ENCODE measurements around the gene ABLIM2. TPM values are rescaled to one million over a fixed set of nuclear protein-coding genes. Genes with fewer than 3 reads are reported as not detected.
A peak's percentile ranks its signal among the peaks of the same experiment; 100 is the strongest.

ABLIM2 gene
- polyA plus RNA-seq, 2 donors: 12.4 to 14.4 TPM

DNA sequence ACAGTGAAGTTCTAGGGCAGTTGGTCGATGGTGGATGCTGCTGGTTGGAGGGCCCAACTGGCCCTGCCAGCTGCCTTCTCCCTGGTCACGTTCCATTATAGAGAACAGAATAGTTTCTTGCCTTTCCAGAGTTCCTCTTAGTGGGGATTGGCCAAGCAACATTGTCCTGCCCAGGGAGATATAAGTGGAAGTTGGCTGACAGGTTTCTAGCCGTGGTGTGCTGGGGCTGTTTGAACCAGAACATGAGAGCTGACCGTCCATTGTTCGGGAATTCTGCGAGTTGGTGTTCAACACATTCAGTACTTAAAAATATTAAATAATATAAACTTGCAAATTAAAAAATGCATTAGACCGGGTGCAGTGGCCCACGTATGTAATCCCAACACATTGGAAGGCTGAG lies 215.4 kb downstream of the ABLIM2 start:
- 89 to 93% methylated on average over 8 of the region's 8 CpGs for WGBS, 2 donors
- H3K27ac ChIP-seq (ENCODE audit: low read depth in 2 of 2, low read length in 1 of 2): no peak overlapping the region
- H3K4me1 ChIP-seq (ENCODE audit: control insufficient read depth in 2 of 2, insufficient read depth in 2 of 2, low read length in 1 of 2): peaks cover 0 to 7% of the 10 kb centered on the region in 2 donors
- no peaks in the 10 kb centered on the region for H3K9me3 ChIP-seq (ENCODE audit: control insufficient read depth in 2 of 2, insufficient read depth in 1 of 2, low read depth in 1 of 2, low read length in 1 of 2)
- H3K4me3 ChIP-seq (ENCODE audit: low read depth in 1 of 2, low read length in 2 of 2): no peak overlapping the region
- H3K27me3 ChIP-seq (ENCODE audit: control insufficient read depth in 1 of 2, insufficient read depth in 2 of 2, low read length in 2 of 2): no peaks in the 10 kb centered on the region
- H3K36me3 ChIP-seq (ENCODE audit: control insufficient read depth in 2 of 2, insufficient read depth in 2 of 2, low read length in 1 of 2): no peaks in the 10 kb centered on the region

DNA sequence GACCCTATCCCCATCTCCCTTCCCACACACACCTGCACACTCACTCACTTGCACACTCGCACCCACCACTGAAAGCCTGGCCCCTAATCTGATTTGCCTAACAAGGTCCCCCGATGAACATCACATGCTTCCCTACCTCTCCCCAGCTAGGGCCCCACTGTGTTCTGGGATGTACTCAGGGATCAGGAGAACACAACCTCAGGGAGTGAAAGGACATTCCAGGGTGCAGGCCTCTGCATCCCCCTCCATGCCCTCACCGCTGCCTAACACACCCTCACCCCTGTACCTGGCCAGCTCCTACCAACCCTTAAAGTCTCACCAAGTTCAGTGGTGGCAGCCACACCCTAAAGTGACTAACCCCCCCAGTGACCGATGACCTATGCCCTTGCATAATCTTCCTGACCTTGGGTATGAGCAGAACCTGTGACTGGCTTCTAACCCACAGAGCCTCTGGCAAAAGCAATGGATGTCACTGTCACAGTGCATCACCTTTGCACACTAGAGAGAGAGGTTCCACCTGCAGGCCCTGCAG lies 216.6 kb downstream of the ABLIM2 start:
- no peak overlapping the region for H3K27ac ChIP-seq (ENCODE audit: low read depth in 2 of 2, low read length in 1 of 2)
- H3K27me3 ChIP-seq (ENCODE audit: control insufficient read depth in 1 of 2, insufficient read depth in 2 of 2, low read length in 2 of 2): no peaks in the 10 kb centered on the region
- H3K4me3 ChIP-seq (ENCODE audit: low read depth in 1 of 2, low read length in 2 of 2): no peak overlapping the region
- no peaks in the 10 kb centered on the region for H3K36me3 ChIP-seq (ENCODE audit: control insufficient read depth in 2 of 2, insufficient read depth in 2 of 2, low read length in 1 of 2)
- no peaks in the 10 kb centered on the region for H3K9me3 ChIP-seq (ENCODE audit: control insufficient read depth in 2 of 2, insufficient read depth in 1 of 2, low read depth in 1 of 2, low read length in 1 of 2)
- H3K4me1 ChIP-seq (ENCODE audit: control insufficient read depth in 2 of 2, insufficient read depth in 2 of 2, low read length in 1 of 2): peaks cover 0 to 7% of the 10 kb centered on the region in 2 donors
- WGBS, 2 donors: 92 to 93% methylated on average over 4 of the region's 4 CpGs

DNA sequence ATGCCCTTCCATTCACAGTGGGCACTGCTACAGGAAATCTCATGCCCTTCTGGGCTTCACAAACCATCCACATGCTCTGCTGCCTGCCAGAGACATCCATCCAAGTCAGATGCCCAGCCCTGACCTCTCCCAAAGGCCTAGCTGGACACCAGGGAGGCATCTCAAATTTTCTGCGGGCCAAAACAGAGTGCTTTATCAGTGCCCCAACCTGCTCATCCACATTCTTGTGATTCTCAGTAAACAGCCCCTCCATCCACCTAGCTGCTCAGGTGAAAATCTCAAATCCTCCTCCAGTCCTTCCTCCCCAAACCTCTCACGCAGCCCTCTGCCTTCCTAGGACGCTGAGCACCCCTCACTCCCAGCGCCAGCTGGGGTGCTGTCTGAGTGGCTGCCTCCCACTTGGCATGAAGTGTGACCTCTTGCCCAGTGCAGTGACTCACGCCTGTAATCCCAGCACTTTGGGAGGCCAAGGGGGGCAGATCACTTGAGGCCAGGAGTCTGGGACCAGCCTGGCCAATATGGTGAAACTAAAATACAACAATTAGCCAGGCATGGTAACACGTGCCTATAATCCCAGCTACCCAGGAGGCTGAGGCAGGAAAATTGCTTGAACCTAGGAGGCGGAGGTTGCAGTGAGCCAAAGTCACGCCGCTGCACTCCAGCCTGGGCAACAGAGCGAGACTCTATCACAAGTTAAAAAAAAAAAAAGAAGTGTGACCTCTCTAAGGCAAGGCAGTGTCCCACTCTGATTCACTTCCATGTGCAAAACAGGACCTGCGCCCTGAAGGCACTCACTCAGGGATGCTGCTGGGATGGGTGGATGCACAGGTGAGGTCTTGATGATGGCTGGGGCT lies 217.3 kb downstream of the ABLIM2 start:
- Histone ChIP-seq H3K9me3 (ENCODE audit: control insufficient read depth in 2 of 2, insufficient read depth in 1 of 2, low read depth in 1 of 2, low read length in 1 of 2) (no peaks in the 10 kb centered on the region), H3K4me1 (ENCODE audit: control insufficient read depth in 2 of 2, insufficient read depth in 2 of 2, low read length in 1 of 2) (peaks cover 0 to 7% of the 10 kb centered on the region in 2 donors)

GRCh38 chr4:7939377-7940108 lies 219.1 kb downstream of the ABLIM2 start, which contains the start of gene AFAP1:
TSS of gene AFAP1 (minus strand) at chr4:7939861. CDS start at chr4:7872078, 67,783 bp downstream.
- H3K9me3 ChIP-seq (ENCODE audit: control insufficient read depth in 2 of 2, insufficient read depth in 1 of 2, low read depth in 1 of 2, low read length in 1 of 2): no peaks in the 10 kb centered on the region
- WGBS, 2 donors: 1% methylated on average over 66 to 96 of the region's 96 CpGs
- H3K27me3 ChIP-seq (ENCODE audit: control insufficient read depth in 1 of 2, insufficient read depth in 2 of 2, low read length in 2 of 2): no peaks in the 10 kb centered on the region
- H3K36me3 ChIP-seq (ENCODE audit: control insufficient read depth in 2 of 2, insufficient read depth in 2 of 2, low read length in 1 of 2): no peaks in the 10 kb centered on the region
- peak within 1 kb of the TSS; percentile 67 to 82 for H3K4me3 ChIP-seq (ENCODE audit: low read depth in 1 of 2, low read length in 2 of 2)
- H3K27ac ChIP-seq (ENCODE audit: low read depth in 2 of 2, low read length in 1 of 2): peak within 1 kb of the TSS; percentile 90 to 92
- peaks cover 0 to 9% of the 10 kb centered on the region in 2 donors for H3K4me1 ChIP-seq (ENCODE audit: control insufficient read depth in 2 of 2, insufficient read depth in 2 of 2, low read length in 1 of 2)

More for the DNA sequence above, 217.3 kb downstream of the ABLIM2 start:
- 75% methylated on average over 11 of the region's 11 CpGs for WGBS, 2 donors
- no peaks in the 10 kb centered on the region for H3K36me3 ChIP-seq (ENCODE audit: control insufficient read depth in 2 of 2, insufficient read depth in 2 of 2, low read length in 1 of 2)
- H3K4me3 ChIP-seq (ENCODE audit: low read depth in 1 of 2, low read length in 2 of 2): no peak overlapping the region
- H3K27me3 ChIP-seq (ENCODE audit: control insufficient read depth in 1 of 2, insufficient read depth in 2 of 2, low read length in 2 of 2): no peaks in the 10 kb centered on the region
- H3K27ac ChIP-seq (ENCODE audit: low read depth in 2 of 2, low read length in 1 of 2): no peak overlapping the region

GRCh38 chr4:7938609-7939376 lies 219.8 kb downstream of the ABLIM2 start:
- 2% methylated on average over 54 to 75 of the region's 75 CpGs for WGBS, 2 donors
- H3K4me1 ChIP-seq (ENCODE audit: control insufficient read depth in 2 of 2, insufficient read depth in 2 of 2, low read length in 1 of 2): peaks cover 0 to 14% of the 10 kb centered on the region in 2 donors

GRCh38 chr4:7938266-7938608 lies 220.4 kb downstream of the ABLIM2 start:
- Histone ChIP-seq H3K9me3 (ENCODE audit: control insufficient read depth in 2 of 2, insufficient read depth in 1 of 2, low read depth in 1 of 2, low read length in 1 of 2) (no peaks in the 10 kb centered on the region), H3K4me1 (ENCODE audit: control insufficient read depth in 2 of 2, insufficient read depth in 2 of 2, low read length in 1 of 2) (peaks cover 0 to 14% of the 10 kb centered on the region in 2 donors), H3K36me3 (ENCODE audit: control insufficient read depth in 2 of 2, insufficient read depth in 2 of 2, low read length in 1 of 2) (no peaks in the 10 kb centered on the region), H3K4me3 (ENCODE audit: low read depth in 1 of 2, low read length in 2 of 2) (peak overlapping the region; percentile 67 to 82), H3K27me3 (ENCODE audit: control insufficient read depth in 1 of 2, insufficient read depth in 2 of 2, low read length in 2 of 2) (no peaks in the 10 kb centered on the region), H3K27ac (ENCODE audit: low read depth in 2 of 2, low read length in 1 of 2) (peak overlapping the region; percentile 44 to 92)
- 11 to 14% methylated on average over 6 of the region's 6 CpGs for WGBS, 2 donors

More at GRCh38 chr4:7938609-7939376, 219.8 kb downstream of the ABLIM2 start:
- Histone ChIP-seq H3K4me3 (ENCODE audit: low read depth in 1 of 2, low read length in 2 of 2) (peak overlapping the region; percentile 67 to 82), H3K36me3 (ENCODE audit: control insufficient read depth in 2 of 2, insufficient read depth in 2 of 2, low read length in 1 of 2) (no peaks in the 10 kb centered on the region), H3K27me3 (ENCODE audit: control insufficient read depth in 1 of 2, insufficient read depth in 2 of 2, low read length in 2 of 2) (no peaks in the 10 kb centered on the region), H3K9me3 (ENCODE audit: control insufficient read depth in 2 of 2, insufficient read depth in 1 of 2, low read depth in 1 of 2, low read length in 1 of 2) (no peaks in the 10 kb centered on the region), H3K27ac (ENCODE audit: low read depth in 2 of 2, low read length in 1 of 2) (peak overlapping the region; percentile 90 to 92)

- H3K27ac ChIP-seq (ENCODE audit: low read depth in 2 of 2, low read length in 1 of 2): no peak overlapping the region
- no peaks in the 10 kb centered on the region for H3K9me3 ChIP-seq (ENCODE audit: control insufficient read depth in 2 of 2, insufficient read depth in 1 of 2, low read depth in 1 of 2, low read length in 1 of 2)
- 80 to 82% methylated on average over 2 of the region's 2 CpGs for WGBS, 2 donors
- H3K4me1 ChIP-seq (ENCODE audit: control insufficient read depth in 2 of 2, insufficient read depth in 2 of 2, low read length in 1 of 2): peaks cover 2 to 14% of the 10 kb centered on the region in 2 donors
- H3K36me3 ChIP-seq (ENCODE audit: control insufficient read depth in 2 of 2, insufficient read depth in 2 of 2, low read length in 1 of 2): no peaks in the 10 kb centered on the region
- H3K4me3 ChIP-seq (ENCODE audit: low read depth in 1 of 2, low read length in 2 of 2): no peak overlapping the region
- no peaks in the 10 kb centered on the region for H3K27me3 ChIP-seq (ENCODE audit: control insufficient read depth in 1 of 2, insufficient read depth in 2 of 2, low read length in 2 of 2)
These were observed 221.6 kb downstream of the ABLIM2 start for GRCh38 chr4:7937006-7937405.

DNA sequence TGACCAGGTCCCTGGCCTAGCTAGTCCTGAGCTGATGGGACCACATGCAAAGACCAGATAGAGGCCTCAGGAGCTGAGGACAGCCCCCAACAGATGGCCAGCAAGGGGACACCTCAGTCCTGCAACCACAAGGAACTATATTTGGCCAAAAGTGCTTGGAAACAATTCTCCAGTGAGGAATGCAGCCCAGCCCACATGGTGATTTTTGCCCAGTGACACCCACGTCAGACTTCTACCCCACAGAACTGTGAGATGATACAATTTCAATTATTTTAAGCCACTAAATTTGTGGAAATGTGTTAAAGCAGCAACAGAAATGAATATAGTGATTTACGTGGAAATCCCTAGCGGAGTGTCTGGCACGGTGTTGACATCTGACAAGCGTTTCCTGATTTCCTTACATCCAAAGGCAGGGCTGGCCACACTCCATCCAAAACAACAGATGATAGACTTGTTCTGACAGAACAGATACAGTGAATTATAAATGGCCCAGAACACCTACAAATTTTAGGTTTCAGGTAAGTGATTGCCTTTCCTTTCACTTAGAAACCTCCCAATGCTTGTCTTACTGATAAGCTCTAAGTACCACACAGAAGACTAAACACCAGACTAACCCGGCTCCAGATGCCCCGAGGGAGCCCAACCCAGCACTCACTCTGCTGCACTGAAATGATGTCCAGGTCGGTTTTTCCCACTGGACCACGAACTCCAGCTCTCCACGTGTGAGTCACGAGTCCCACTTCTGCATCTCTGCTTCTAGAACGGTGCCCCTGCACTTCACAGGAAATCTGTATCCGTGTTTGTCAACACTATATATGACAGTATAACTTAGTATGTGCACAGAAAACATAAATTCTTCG lies 224.7 kb downstream of the ABLIM2 start:
- 38 to 57% methylated on average over 14 of the region's 14 CpGs for WGBS, 2 donors
- no peaks in the 10 kb centered on the region for H3K27me3 ChIP-seq (ENCODE audit: control insufficient read depth in 1 of 2, insufficient read depth in 2 of 2, low read length in 2 of 2)
- no peaks in the 10 kb centered on the region for H3K36me3 ChIP-seq (ENCODE audit: control insufficient read depth in 2 of 2, insufficient read depth in 2 of 2, low read length in 1 of 2)
- H3K4me3 ChIP-seq (ENCODE audit: low read depth in 1 of 2, low read length in 2 of 2): no peak overlapping the region
- no peaks in the 10 kb centered on the region for H3K9me3 ChIP-seq (ENCODE audit: control insufficient read depth in 2 of 2, insufficient read depth in 1 of 2, low read depth in 1 of 2, low read length in 1 of 2)
- peaks cover 2 to 15% of the 10 kb centered on the region in 2 donors for H3K4me1 ChIP-seq (ENCODE audit: control insufficient read depth in 2 of 2, insufficient read depth in 2 of 2, low read length in 1 of 2)
- peak overlapping the region in 1 of 2 donors; percentile 33 for H3K27ac ChIP-seq (ENCODE audit: low read depth in 2 of 2, low read length in 1 of 2)

Measured in esophagus (tissue), 2 donors.